ENCODE data around the gene RPL15.

DNA sequence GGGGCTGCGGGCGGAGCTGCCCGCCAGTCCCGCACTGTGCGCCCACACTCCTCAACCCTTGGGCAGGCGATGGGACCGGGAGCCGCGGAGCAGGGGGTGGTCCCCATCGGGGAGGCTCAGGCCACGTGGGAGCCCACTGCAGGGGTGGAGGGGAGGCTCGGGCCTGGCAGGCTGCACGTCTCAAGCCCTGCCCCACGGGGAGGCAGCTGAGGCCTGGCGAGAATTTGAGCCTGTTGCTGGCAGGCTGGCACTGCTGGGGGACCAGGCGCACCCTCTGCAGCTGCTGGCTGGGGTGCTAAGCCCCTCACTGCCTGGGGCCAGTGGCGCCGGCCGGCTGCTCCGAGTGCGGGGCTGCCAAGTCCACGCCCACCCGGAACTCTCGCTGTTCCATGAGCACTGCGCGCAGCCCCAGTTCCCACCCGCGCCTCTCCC, 34.4 kb upstream of the RPL15 start:
- TF ChIP-seq, protein P1, sequence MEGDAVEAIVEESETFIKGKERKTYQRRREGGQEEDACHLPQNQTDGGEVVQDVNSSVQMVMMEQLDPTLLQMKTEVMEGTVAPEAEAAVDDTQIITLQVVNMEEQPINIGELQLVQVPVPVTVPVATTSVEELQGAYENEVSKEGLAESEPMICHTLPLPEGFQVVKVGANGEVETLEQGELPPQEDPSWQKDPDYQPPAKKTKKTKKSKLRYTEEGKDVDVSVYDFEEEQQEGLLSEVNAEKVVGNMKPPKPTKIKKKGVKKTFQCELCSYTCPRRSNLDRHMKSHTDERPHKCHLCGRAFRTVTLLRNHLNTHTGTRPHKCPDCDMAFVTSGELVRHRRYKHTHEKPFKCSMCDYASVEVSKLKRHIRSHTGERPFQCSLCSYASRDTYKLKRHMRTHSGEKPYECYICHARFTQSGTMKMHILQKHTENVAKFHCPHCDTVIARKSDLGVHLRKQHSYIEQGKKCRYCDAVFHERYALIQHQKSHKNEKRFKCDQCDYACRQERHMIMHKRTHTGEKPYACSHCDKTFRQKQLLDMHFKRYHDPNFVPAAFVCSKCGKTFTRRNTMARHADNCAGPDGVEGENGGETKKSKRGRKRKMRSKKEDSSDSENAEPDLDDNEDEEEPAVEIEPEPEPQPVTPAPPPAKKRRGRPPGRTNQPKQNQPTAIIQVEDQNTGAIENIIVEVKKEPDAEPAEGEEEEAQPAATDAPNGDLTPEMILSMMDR (IDR thresholded peaks at IDR 0.05): no peak
- TF ChIP-seq MAX (IDR thresholded peaks at IDR 0.05) (no peak), RFX5 (IDR thresholded peaks at IDR 0.05) (no peak), POLR2A (IDR thresholded peaks at IDR 0.05; ENCODE audit: low read length) (no peak), CEBPB (IDR thresholded peaks at IDR 0.05) (no peak)
